Hair follicle dermal papilla cell (primary cell): ENCODE data around the gene MLH1. TPM values are rescaled to one million over a fixed set of nuclear protein-coding genes. Genes with fewer than 3 reads are reported as not detected.

Experiments
- small RNA-seq: library from RNA; depleted of rRNA; stranded (forward); fragments of <200 nt; gene quantifications from one replicate; pipeline ENCODE3, GENCODE V24; 2012
- total RNA-seq: library from RNA; depleted of rRNA; stranded (reverse); fragments of >200 nt; gene quantifications from 2 replicates; pipeline ENCODE4 v1.2.3, GENCODE V29; 2012

The MLH1 gene
- total RNA-seq, result 36.3 and 44.1 TPM in 2 replicates

DNA sequence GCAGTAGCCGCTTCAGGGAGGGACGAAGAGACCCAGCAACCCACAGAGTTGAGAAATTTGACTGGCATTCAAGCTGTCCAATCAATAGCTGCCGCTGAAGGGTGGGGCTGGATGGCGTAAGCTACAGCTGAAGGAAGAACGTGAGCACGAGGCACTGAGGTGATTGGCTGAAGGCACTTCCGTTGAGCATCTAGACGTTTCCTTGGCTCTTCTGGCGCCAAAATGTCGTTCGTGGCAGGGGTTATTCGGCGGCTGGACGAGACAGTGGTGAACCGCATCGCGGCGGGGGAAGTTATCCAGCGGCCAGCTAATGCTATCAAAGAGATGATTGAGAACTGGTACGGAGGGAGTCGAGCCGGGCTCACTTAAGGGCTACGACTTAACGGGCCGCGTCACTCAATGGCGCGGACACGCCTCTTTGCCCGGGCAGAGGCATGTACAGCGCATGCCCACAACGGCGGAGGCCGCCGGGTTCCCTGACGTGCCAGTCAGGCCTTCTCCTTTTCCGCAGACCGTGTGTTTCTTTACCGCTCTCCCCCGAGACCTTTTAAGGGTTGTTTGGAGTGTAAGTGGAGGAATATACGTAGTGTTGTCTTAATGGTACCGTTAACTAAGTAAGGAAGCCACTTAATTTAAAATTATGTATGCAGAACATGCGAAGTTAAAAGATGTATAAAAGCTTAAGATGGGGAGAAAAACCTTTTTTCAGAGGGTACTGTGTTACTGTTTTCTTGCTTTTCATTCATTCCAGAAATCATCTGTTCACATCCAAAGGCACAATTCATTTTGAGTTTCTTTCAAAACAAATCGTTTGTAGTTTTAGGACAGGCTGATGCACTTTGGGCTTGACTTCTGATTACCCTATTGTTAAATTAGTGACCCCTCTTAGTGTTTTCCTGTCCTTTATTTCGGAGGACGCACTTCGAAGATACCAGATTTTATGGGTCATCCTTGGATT lies at the start of gene MLH1:
TSS of gene MLH1 (plus strand) at position 193 of the 958 bp plus-strand sequence. CDS start at position 223, 30 bp downstream.

DNA sequence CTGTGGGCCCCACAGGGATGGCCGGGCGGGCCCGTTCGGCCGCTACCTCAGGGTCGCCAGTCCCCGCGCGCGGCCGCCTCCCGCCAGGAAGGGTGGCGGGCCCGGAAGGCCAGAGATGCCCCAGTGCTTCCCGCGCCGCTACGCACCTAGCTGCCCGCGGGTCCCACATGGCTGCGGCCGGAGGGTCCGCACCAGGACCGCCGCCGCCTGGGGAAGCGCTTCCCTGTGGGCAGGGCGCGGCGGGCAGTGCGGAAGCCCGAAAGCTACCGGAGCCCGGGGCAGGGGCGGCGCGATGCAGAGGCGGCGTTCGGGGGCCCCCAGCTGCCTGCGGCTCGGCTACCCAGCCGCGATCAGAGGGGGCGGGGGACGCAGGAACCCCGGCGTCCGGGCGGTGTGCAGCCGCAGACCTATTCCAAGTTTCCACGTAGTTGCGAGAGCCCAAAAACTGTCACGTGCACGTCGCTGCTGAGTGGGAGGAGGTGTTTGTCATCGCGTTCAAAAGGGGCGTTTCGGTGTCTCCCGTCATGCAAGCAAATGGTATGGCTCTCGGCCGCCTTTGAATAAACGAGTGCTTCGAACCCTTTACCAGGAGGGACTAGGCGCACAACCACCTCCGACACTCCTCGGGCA lies 48.6 kb upstream of the MLH1 start, which contains the start of gene TRANK1:
TSS of gene TRANK1 (minus strand) at position 414 of the 630 bp plus-strand sequence. CDS start at position 169, 245 bp downstream.

DNA sequence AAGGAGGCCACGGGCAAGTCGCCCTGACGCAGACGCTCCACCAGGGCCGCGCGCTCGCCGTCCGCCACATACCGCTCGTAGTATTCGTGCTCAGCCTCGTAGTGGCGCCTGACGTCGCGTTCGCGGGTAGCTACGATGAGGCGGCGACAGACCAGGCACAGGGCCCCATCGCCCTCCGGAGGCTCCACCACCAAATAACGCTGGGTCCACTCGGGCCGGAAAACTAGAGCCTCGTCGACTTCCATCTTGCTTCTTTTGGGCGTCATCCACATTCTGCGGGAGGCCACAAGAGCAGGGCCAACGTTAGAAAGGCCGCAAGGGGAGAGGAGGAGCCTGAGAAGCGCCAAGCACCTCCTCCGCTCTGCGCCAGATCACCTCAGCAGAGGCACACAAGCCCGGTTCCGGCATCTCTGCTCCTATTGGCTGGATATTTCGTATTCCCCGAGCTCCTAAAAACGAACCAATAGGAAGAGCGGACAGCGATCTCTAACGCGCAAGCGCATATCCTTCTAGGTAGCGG lies 452 bp upstream of the MLH1 start, which contains the start of gene EPM2AIP1:
TSS of gene EPM2AIP1 (minus strand) at position 326 of the 520 bp plus-strand sequence. CDS start at position 272, 54 bp downstream.

Small RNA genes within 50 kb of the gene (small RNA-seq; reads per million reads assigned to genes)
- gene RF00019 (not detected), gene RNU6ATAC4P (not detected)

Other genes starting within 250 kb of the MLH1 start
- gene DCLK3, start 229.0 kb upstream of the MLH1 start, total RNA-seq, result under 0.01 TPM in 1 of 2 replicates, not detected in the other
- 33.8 and 47.5 TPM in 2 replicates for gene TRANK1, start 48.5 kb upstream of the MLH1 start, total RNA-seq
- 19.6 and 26.0 TPM in 2 replicates for gene EPM2AIP1, start 387 bp upstream of the MLH1 start, total RNA-seq
- 86.6 and 88.3 TPM in 2 replicates for gene LRRFIP2, start 181.1 kb downstream of the MLH1 start, total RNA-seq
- gene GOLGA4, start 249.8 kb downstream of the MLH1 start, total RNA-seq, result 77.8 and 82.6 TPM in 2 replicates